ENCODE results near the gene XYLT1.

DNA sequence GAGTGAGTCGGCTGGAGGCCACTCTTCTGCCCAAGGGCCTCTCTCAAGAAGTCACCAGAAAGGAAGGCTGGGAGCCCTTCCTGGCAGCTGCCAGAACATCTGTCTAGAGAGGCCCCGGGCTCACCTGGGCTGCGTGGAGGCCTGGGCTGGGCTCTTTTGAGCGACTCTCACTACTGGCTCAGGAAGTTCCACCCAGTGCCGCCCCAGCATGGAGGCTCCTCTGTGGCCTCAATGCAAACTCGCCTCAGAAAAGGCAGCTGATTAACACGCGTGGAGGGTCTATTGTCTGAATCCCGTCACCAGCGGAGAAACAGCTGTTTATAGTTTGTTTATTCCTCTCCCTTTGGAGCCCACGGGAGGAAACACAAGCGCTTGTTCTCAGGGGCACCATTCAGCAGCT, 25.3 kb downstream of the XYLT1 start:
- TF ChIP-seq, protein P1, sequence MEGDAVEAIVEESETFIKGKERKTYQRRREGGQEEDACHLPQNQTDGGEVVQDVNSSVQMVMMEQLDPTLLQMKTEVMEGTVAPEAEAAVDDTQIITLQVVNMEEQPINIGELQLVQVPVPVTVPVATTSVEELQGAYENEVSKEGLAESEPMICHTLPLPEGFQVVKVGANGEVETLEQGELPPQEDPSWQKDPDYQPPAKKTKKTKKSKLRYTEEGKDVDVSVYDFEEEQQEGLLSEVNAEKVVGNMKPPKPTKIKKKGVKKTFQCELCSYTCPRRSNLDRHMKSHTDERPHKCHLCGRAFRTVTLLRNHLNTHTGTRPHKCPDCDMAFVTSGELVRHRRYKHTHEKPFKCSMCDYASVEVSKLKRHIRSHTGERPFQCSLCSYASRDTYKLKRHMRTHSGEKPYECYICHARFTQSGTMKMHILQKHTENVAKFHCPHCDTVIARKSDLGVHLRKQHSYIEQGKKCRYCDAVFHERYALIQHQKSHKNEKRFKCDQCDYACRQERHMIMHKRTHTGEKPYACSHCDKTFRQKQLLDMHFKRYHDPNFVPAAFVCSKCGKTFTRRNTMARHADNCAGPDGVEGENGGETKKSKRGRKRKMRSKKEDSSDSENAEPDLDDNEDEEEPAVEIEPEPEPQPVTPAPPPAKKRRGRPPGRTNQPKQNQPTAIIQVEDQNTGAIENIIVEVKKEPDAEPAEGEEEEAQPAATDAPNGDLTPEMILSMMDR (optimal IDR thresholded peaks at IDR 0.05 in 1 of 3, IDR thresholded peaks at IDR 0.05 in 1 of 3, conservative IDR thresholded peaks at IDR 0.05 in 1 of 3; ENCODE audit: extremely low read depth in 1 of 3, insufficient read depth in 2 of 3, low read length in 3 of 3): no peak
- no peak for TF ChIP-seq EZH2 (IDR thresholded peaks at IDR 0.05; ENCODE audit: low read length)
